Esophagus muscularis mucosa (tissue), 2 donors: ENCODE measurements around the gene ANK2.

Source experiments
- EP300 ChIP-seq: sonication (generic); formaldehyde crosslinking; IDR thresholded peaks from one replicate; pipeline ENCODE4 v1.6.1; 2017; ENCODE audit warnings: antibody characterized with exemption
- POLR2A ChIP-seq: fragments of 450-650 bp; IDR thresholded peaks from one replicate; pipeline ENCODE4 v1.6.1; 2017; ENCODE audit warnings: antibody characterized with exemption, moderate library complexity, mild to moderate bottlenecking, low read depth

DNA sequence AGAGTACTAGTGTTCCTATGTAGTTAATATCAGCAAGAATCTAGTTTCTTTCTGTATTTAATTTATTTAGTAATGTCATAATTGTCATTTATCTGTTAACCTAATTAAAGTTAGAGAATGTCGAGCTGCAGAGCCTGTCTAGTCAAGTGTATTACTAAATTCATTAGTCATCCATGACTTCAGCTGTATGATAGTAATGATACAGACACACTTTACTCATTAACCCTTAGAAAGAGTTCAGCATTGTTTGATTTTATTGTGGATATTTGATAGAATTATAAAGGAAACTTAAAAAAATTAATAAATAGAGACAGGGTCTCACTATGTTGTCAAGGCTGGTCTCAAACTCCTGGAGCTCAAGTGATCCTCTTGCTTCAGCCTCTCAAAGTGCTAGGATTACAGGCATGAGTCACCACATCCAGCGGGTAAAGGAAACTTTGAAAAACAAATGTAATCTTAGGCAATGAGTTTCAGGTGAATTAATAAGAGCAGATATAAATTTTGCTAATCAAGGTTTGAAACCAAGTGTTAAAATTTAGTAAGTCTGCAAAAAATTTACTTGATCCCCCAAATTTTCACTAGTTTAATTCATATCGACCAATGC, 110.6 kb downstream of the ANK2 start:
- TF ChIP-seq POLR2A (no peak), EP300 (no peak)
